Gastroesophageal sphincter (tissue), 4 donors: ENCODE measurements around the gene TECTA. TPM values are rescaled to one million over a fixed set of nuclear protein-coding genes. Genes with fewer than 3 reads are reported as not detected.

Experiments used
- ATAC-seq: fragments of 150-250 bp; one replicate; pipeline ENCODE4 v1.9.1; 2016; ENCODE audit warnings: mild to moderate bottlenecking, moderate library complexity
- H3K27ac ChIP-seq, 4 donors: fragments of 200-600 bp; sonication (generic) in 3 of 4; 1 replicate in 3 of 4; 2 replicates in 1 of 4; pipeline ENCODE4 v1.5.1; 2016 to 2019
- H3K27me3 ChIP-seq: fragments of 200-600 bp; sonication (generic); one replicate; pipeline ENCODE4 v1.5.1; 2019
- H3K36me3 ChIP-seq, 2 donors: fragments of 200-600 bp; sonication (generic); one replicate each; pipeline ENCODE4 v1.5.1; 2019; ENCODE audit warnings: control low read depth in 1 of 2
- H3K4me1 ChIP-seq, 3 donors: fragments of 200-600 bp; sonication (generic); 1 replicate in 2 of 3; 2 replicates in 1 of 3; pipeline ENCODE4 v1.5.1; 2016 to 2019; ENCODE audit warnings: control low read depth in 2 of 3
- H3K4me3 ChIP-seq, 2 donors: fragments of 200-600 bp; sonication (generic); one replicate each; pipeline ENCODE4 v1.5.1; 2019; ENCODE audit warnings: mild to moderate bottlenecking in 1 of 2, moderate library complexity in 1 of 2
- H3K9me3 ChIP-seq, 3 donors: fragments of 200-600 bp; sonication (generic); one replicate each; pipeline ENCODE4 v1.5.1; 2017 to 2019; ENCODE audit warnings: control low read depth in 2 of 3
- CTCF ChIP-seq, 4 experiments: fragments of 200-600 bp in 2 of 4; fragments of 450-650 bp in 2 of 4; sonication (generic) in 1 of 4; IDR thresholded peaks; one replicate each; pipeline ENCODE4 v1.5.1; 2017 to 2019; ENCODE audit warnings: antibody characterized with exemption in 4 of 4, mild to moderate bottlenecking in 2 of 4, moderate library complexity in 2 of 4
- EP300 ChIP-seq: sonication (generic); formaldehyde crosslinking; IDR thresholded peaks from one replicate; pipeline ENCODE4 v1.6.1; 2017; ENCODE audit warnings: antibody characterized with exemption, mild to moderate bottlenecking
- POLR2A ChIP-seq, 2 donors: fragments of 450-650 bp; IDR thresholded peaks; one replicate each; pipeline ENCODE4 v1.6.1; 2017; ENCODE audit warnings: antibody characterized with exemption in 2 of 2, mild to moderate bottlenecking in 2 of 2, moderate library complexity in 1 of 2
- POLR2AphosphoS5 ChIP-seq: sonication (generic); formaldehyde crosslinking; IDR thresholded peaks from one replicate; pipeline ENCODE4 v1.6.1; 2017; ENCODE audit warnings: antibody characterized with exemption
- WGBS, 2 donors: methylation state at CpG; one replicate each; pipeline ENCODE4 v1.1.5; 2018; ENCODE audit warnings: low coverage in 1 of 2; 5-methylcytosine and 5-hydroxymethylcytosine counted together
- total RNA-seq, 4 donors: library from RNA; depleted of rRNA; stranded (reverse); fragments of >200 nt; gene quantifications; one replicate each; pipeline ENCODE4 v1.1.0, GENCODE V29; 2016

TECTA gene
- total RNA-seq, 4 donors from 2014 or later = 0.35 to 1.3 (median 0.78) TPM; not detected in 1

- H3K27me3 ChIP-seq = no peaks in the 10 kb centered on the region
- TF ChIP-seq EP300 = no peak
- TF ChIP-seq POLR2AphosphoS5 = no peak
- no peak for TF ChIP-seq CTCF (IDR thresholded peaks at IDR 0.05)
- no peak for TF ChIP-seq POLR2A (IDR thresholded peaks at IDR 0.05)
- 87 to 95% methylated on average over 12 to 14 of the region's 19 CpGs for WGBS, 2 donors
- H3K4me1 ChIP-seq = no peaks in the 10 kb centered on the region
- no peaks in the 10 kb centered on the region for H3K9me3 ChIP-seq
- no peak for ATAC-seq
- no peak overlapping the region for H3K27ac ChIP-seq
- no peak overlapping the region for H3K4me3 ChIP-seq
- H3K36me3 ChIP-seq = no peaks in the 10 kb centered on the region
Measured at GRCh38 chr11:121152764-121153163, 51.7 kb downstream of the TECTA start.

- no peaks in the 10 kb centered on the region for H3K27me3 ChIP-seq
- WGBS, 2 donors = 70 to 75% methylated on average over 5 of the region's 8 CpGs
Measured at GRCh38 chr11:121153472-121153871, 52.4 kb downstream of the TECTA start.

GRCh38 chr11:121154486-121155314 lies 53.7 kb downstream of the TECTA start:
- no peaks in the 10 kb centered on the region for H3K27me3 ChIP-seq
- H3K9me3 ChIP-seq = no peaks in the 10 kb centered on the region
- no peak for ATAC-seq
- H3K27ac ChIP-seq = no peak overlapping the region
- H3K4me3 ChIP-seq = no peak overlapping the region
- WGBS, 2 donors = 76 to 78% methylated on average over 11 of the region's 13 CpGs
- TF ChIP-seq POLR2AphosphoS5 (no peak), POLR2A (IDR thresholded peaks at IDR 0.05) (no peak), CTCF (IDR thresholded peaks at IDR 0.05) (no peak), EP300 (no peak)
- no peaks in the 10 kb centered on the region for H3K4me1 ChIP-seq
- no peaks in the 10 kb centered on the region for H3K36me3 ChIP-seq

More at GRCh38 chr11:121153472-121153871, 52.4 kb downstream of the TECTA start:
- Histone ChIP-seq H3K4me3 (no peak overlapping the region), H3K9me3 (no peaks in the 10 kb centered on the region), H3K36me3 (no peaks in the 10 kb centered on the region), H3K27ac (no peak overlapping the region), H3K4me1 (no peaks in the 10 kb centered on the region)
- TF ChIP-seq CTCF (IDR thresholded peaks at IDR 0.05) = no peak
- no peak for ATAC-seq

GRCh38 chr11:121157756-121158155 lies 56.7 kb downstream of the TECTA start:
- Histone ChIP-seq H3K27ac (no peak overlapping the region), H3K9me3 (no peaks in the 10 kb centered on the region), H3K27me3 (no peaks in the 10 kb centered on the region), H3K4me1 (no peaks in the 10 kb centered on the region), H3K4me3 (no peak overlapping the region), H3K36me3 (peaks cover 0 to 6% of the 10 kb centered on the region in 2 donors)
- no peak for ATAC-seq
- TF ChIP-seq POLR2AphosphoS5 (no peak), CTCF (IDR thresholded peaks at IDR 0.05) (no peak), POLR2A (IDR thresholded peaks at IDR 0.05) (no peak), EP300 (no peak)
- 68 to 84% methylated on average over 5 to 21 of the region's 36 CpGs for WGBS, 2 donors

GRCh38 chr11:121159741-121160140 lies 58.7 kb downstream of the TECTA start:
- H3K27ac ChIP-seq = no peak overlapping the region
- peaks cover 0 to 6% of the 10 kb centered on the region in 2 donors for H3K36me3 ChIP-seq
- TF ChIP-seq POLR2AphosphoS5 (no peak), POLR2A (IDR thresholded peaks at IDR 0.05) (no peak), CTCF (IDR thresholded peaks at IDR 0.05) (no peak)
- no peaks in the 10 kb centered on the region for H3K27me3 ChIP-seq
- 80 to 83% methylated on average over 1 to 3 of the region's 3 CpGs for WGBS, 2 donors
- ATAC-seq = no peak
- H3K4me3 ChIP-seq = no peak overlapping the region
- no peaks in the 10 kb centered on the region for H3K9me3 ChIP-seq
- H3K4me1 ChIP-seq = no peaks in the 10 kb centered on the region
